Activated T-cell treated with anti-CD3 and anti-CD28 coated beads, Interleukin-2, amount 50 U/mL, for 72 hours (primary cell): ENCODE data around the gene ZNF800. TPM values are rescaled to one million over a fixed set of nuclear protein-coding genes. Genes with fewer than 3 reads are reported as not detected.

Experiments
- ATAC-seq, 2 donors: fragments of 150-1000 bp; cut with Tn5 transposase; replicated peaks in 1 of 2; 2 replicates each; pipeline ENCODE4 v1.10.0; 2021; ENCODE audit warnings: moderate library complexity in 2 of 2, mild to moderate bottlenecking in 1 of 2
- DNase-seq, 2 donors: peaks; one replicate each; pipeline ENCODE4 v3.0.0; 2021 to 2022; ENCODE audit warnings: mixed read lengths in 1 of 2
- H3K27ac Mint-ChIP-seq: one replicate; pipeline ENCODE4 v1.8.0; 2022; ENCODE audit warnings: mild to moderate bottlenecking, moderate library complexity, mixed read lengths
- H3K27me3 Mint-ChIP-seq: one replicate; pipeline ENCODE4 v1.8.0; 2022; ENCODE audit warnings: low read depth, mixed read lengths
- H3K36me3 Mint-ChIP-seq, 2 donors: one replicate each; pipeline ENCODE4 v1.8.0; 2022; ENCODE audit warnings: mixed read lengths in 2 of 2, mild to moderate bottlenecking in 1 of 2; ENCODE audit not compliant: insufficient read depth in 2 of 2
- H3K4me1 Mint-ChIP-seq: one replicate; pipeline ENCODE4 v1.8.0; 2022; ENCODE audit warnings: low read depth, mixed read lengths
- H3K4me3 Mint-ChIP-seq, 2 donors: one replicate each; pipeline ENCODE4 v1.8.0; 2022; ENCODE audit warnings: mild to moderate bottlenecking in 2 of 2, mixed read lengths in 2 of 2, moderate library complexity in 2 of 2
- H3K9me3 Mint-ChIP-seq, 2 donors: one replicate each; pipeline ENCODE4 v1.8.0; 2022; ENCODE audit warnings: mixed read lengths in 2 of 2
- total RNA-seq, 2 donors: library from RNA; stranded (reverse); gene quantifications; one replicate each; pipeline ENCODE4 v1.2.3, GENCODE V29; 2022

The ZNF800 gene
- total RNA-seq, 2 donors from 2014 or later: 49.9 to 52.1 TPM

- ATAC-seq (no peak), DNase-seq (no peak)
- H3K9me3 Mint-ChIP-seq: no peaks in the 10 kb centered on the region
- H3K36me3 Mint-ChIP-seq: no peaks in the 10 kb centered on the region
- H3K4me1 Mint-ChIP-seq: peaks cover 21% of the 10 kb centered on the region
- H3K27me3 Mint-ChIP-seq: peaks cover 13% of the 10 kb centered on the region
- no peak overlapping the region for H3K27ac Mint-ChIP-seq
- peak overlapping the region; percentile 33 to 60 for H3K4me3 Mint-ChIP-seq
These were observed 69.5 kb downstream of the ZNF800 start for GRCh38 chr7:127322832-127323493.

GRCh38 chr7:127322351-127322750 lies 70.2 kb downstream of the ZNF800 start:
- ATAC-seq (peak; percentile 89 to 91), DNase-seq (peak; percentile 9 to 23)
- peak overlapping the region; percentile 0 to 26 for H3K4me3 Mint-ChIP-seq
- H3K27me3 Mint-ChIP-seq: peaks cover 13% of the 10 kb centered on the region
- no peaks in the 10 kb centered on the region for H3K9me3 Mint-ChIP-seq
- peaks cover 27% of the 10 kb centered on the region for H3K4me1 Mint-ChIP-seq
- H3K36me3 Mint-ChIP-seq: no peaks in the 10 kb centered on the region
- no peak overlapping the region for H3K27ac Mint-ChIP-seq

GRCh38 chr7:127320974-127321373 lies 71.5 kb downstream of the ZNF800 start:
- DNase-seq (no peak), ATAC-seq (no peak)
- H3K27ac Mint-ChIP-seq: no peak overlapping the region
- H3K4me3 Mint-ChIP-seq: no peak overlapping the region
- H3K4me1 Mint-ChIP-seq: peaks cover 27% of the 10 kb centered on the region
- H3K9me3 Mint-ChIP-seq: peaks cover 3 to 4% of the 10 kb centered on the region in 2 donors
- H3K27me3 Mint-ChIP-seq: peaks cover 13% of the 10 kb centered on the region
- no peaks in the 10 kb centered on the region for H3K36me3 Mint-ChIP-seq

Other genes with a start within 250 kb of the ZNF800 start
- gene GRM8, start 139.8 kb downstream of the ZNF800 start, total RNA-seq: not detected
- gene GCC1, start 192.9 kb upstream of the ZNF800 start, total RNA-seq: 10 to 100 TPM; 24.5 to 25.1 TPM
- 100 to 1,000 TPM; 114 to 135 TPM for gene ARF5, start 195.7 kb upstream of the ZNF800 start, total RNA-seq
- gene FSCN3, start 201.0 kb upstream of the ZNF800 start, total RNA-seq: 1 to 10 TPM; 2.7 to 3.2 TPM
- not detected for gene PAX4, start 225.4 kb upstream of the ZNF800 start, total RNA-seq